ENCODE data around the gene YJU2. TPM values are rescaled to one million over a fixed set of nuclear protein-coding genes. Genes with fewer than 3 reads are reported as not detected.

The YJU2 gene
- total RNA-seq, 4 donors from 2014 or later: 17.0 to 29.1 (median 26.4) TPM

GRCh38 chr19:4302243-4302640 is 55.4 kb downstream of the YJU2 start, which contains the start of gene TMIGD2:
TMIGD2 (minus strand) TSS chr19:4302389; CDS start chr19:4302385, 4 bp downstream.
- Histone ChIP-seq H3K9me3 (no peaks in the 10 kb centered on the region), H3K4me3 (no peak within 1 kb of the TSS), H3K27me3 (peaks cover 0 to 76% (median 19%) of the 10 kb centered on the region in 4 donors), H3K27ac (replicated peaks in 1 of 4) (no peak within 1 kb of the TSS), H3K4me1 (peaks cover 0 to 8% (median 7%) of the 10 kb centered on the region in 4 donors), H3K36me3 (no peaks in the 10 kb centered on the region)
- 49% methylated on average over 6 of the region's 8 CpGs for WGBS
- DNase-seq (ENCODE audit: extremely low spot score): no peak
- TF ChIP-seq CTCF (IDR thresholded peaks at IDR 0.05) (no peak), EP300 (IDR thresholded peaks at IDR 0.05) (no peak), POLR2A (IDR thresholded peaks at IDR 0.05; ENCODE audit: low read depth) (no peak), POLR2AphosphoS5 (IDR thresholded peaks at IDR 0.05) (no peak)
- intact Hi-C loops (cut with DNase I): no loop called here

GRCh38 chr19:4303819-4304537 is 57.1 kb downstream of the YJU2 start:
- 57% methylated on average over 16 of the region's 18 CpGs for WGBS
- Histone ChIP-seq H3K4me1 (peaks cover 0 to 8% (median 7%) of the 10 kb centered on the region in 4 donors), H3K27me3 (peaks cover 0 to 63% (median 19%) of the 10 kb centered on the region in 4 donors), H3K27ac (replicated peaks in 1 of 4) (no peak overlapping the region), H3K9me3 (no peaks in the 10 kb centered on the region), H3K4me3 (peak overlapping the region; percentile 22 to 52 (median 30)), H3K36me3 (no peaks in the 10 kb centered on the region)
- intact Hi-C loops (cut with DNase I): no loop called here
- no peak for DNase-seq (ENCODE audit: extremely low spot score)
- TF ChIP-seq POLR2A (IDR thresholded peaks at IDR 0.05; ENCODE audit: low read depth) (no peak), POLR2AphosphoS5 (IDR thresholded peaks at IDR 0.05) (no peak), EP300 (IDR thresholded peaks at IDR 0.05) (no peak), CTCF (IDR thresholded peaks at IDR 0.05) (no peak)

GRCh38 chr19:4304538-4305256 is 57.8 kb downstream of the YJU2 start, which contains the start of gene FSD1:
FSD1 (plus strand) TSS chr19:4304598; CDS start chr19:4304747, 149 bp downstream.
- no peak for TF ChIP-seq EP300 (IDR thresholded peaks at IDR 0.05)
- no peak for DNase-seq (ENCODE audit: extremely low spot score)
- intact Hi-C loops (cut with DNase I): no loop called here
- Histone ChIP-seq H3K36me3 (no peaks in the 10 kb centered on the region), H3K27ac (replicated peaks in 1 of 4) (no peak within 1 kb of the TSS), H3K27me3 (peaks cover 0 to 56% (median 19%) of the 10 kb centered on the region in 4 donors), H3K4me1 (peaks cover 0 to 8% (median 7%) of the 10 kb centered on the region in 4 donors), H3K4me3 (peak within 1 kb of the TSS; percentile 22 to 52 (median 30)), H3K9me3 (no peaks in the 10 kb centered on the region)
- 2% methylated on average over 7 of the region's 63 CpGs for WGBS

GRCh38 chr19:4305257-4305612 is 58.4 kb downstream of the YJU2 start:
- intact Hi-C loops (cut with DNase I): no loop called here
- no peaks in the 10 kb centered on the region for H3K9me3 ChIP-seq
- TF ChIP-seq POLR2A (IDR thresholded peaks at IDR 0.05; ENCODE audit: low read depth) (no peak), POLR2AphosphoS5 (IDR thresholded peaks at IDR 0.05) (no peak), EP300 (IDR thresholded peaks at IDR 0.05) (no peak), CTCF (IDR thresholded peaks at IDR 0.05) (no peak)
- peaks cover 0 to 52% (median 19%) of the 10 kb centered on the region in 4 donors for H3K27me3 ChIP-seq
- WGBS: 84% methylated on average over 4 of the region's 7 CpGs
- no peak overlapping the region for H3K27ac ChIP-seq (replicated peaks in 1 of 4)
- H3K4me3 ChIP-seq: no peak overlapping the region
- no peak for DNase-seq (ENCODE audit: extremely low spot score)
- peaks cover 0 to 8% (median 7%) of the 10 kb centered on the region in 4 donors for H3K4me1 ChIP-seq
- H3K36me3 ChIP-seq: no peaks in the 10 kb centered on the region

GRCh38 chr19:4305659-4306058 is 58.8 kb downstream of the YJU2 start:
- TF ChIP-seq POLR2A (IDR thresholded peaks at IDR 0.05; ENCODE audit: low read depth) (no peak), EP300 (IDR thresholded peaks at IDR 0.05) (no peak), CTCF (IDR thresholded peaks at IDR 0.05) (no peak), POLR2AphosphoS5 (IDR thresholded peaks at IDR 0.05) (no peak)
- WGBS: 81% methylated on average over 16 of the region's 16 CpGs
- no peaks in the 10 kb centered on the region for H3K9me3 ChIP-seq
- peaks cover 0 to 50% (median 19%) of the 10 kb centered on the region in 4 donors for H3K27me3 ChIP-seq
- intact Hi-C loops (cut with DNase I): no loop called here
- peaks cover 0 to 8% (median 7%) of the 10 kb centered on the region in 4 donors for H3K4me1 ChIP-seq
- DNase-seq (ENCODE audit: extremely low spot score): no peak
- H3K4me3 ChIP-seq: no peak overlapping the region
- no peak overlapping the region for H3K27ac ChIP-seq (replicated peaks in 1 of 4)
- no peaks in the 10 kb centered on the region for H3K36me3 ChIP-seq

Data from esophagus muscularis mucosa (tissue), 4 donors.